H9 (cell line): ENCODE data around the gene NUDT2. TPM values are rescaled to one million over a fixed set of nuclear protein-coding genes. Genes with fewer than 3 reads are reported as not detected.

Experiments
- DNase-seq: peaks from one replicate; pipeline ENCODE4 v3.0.0-alpha.2; 2017
- H2AFZ ChIP-seq: one replicate; pipeline ENCODE4 v1.6.1; 2013; ENCODE audit warnings: mild to moderate bottlenecking, low read length, control low read depth, moderate library complexity
- H2AK5ac ChIP-seq: 2 replicates; pipeline ENCODE4 v1.6.1; 2013; ENCODE audit warnings: low read length, control low read depth, mixed read lengths; ENCODE audit not compliant: insufficient read length
- H2BK120ac ChIP-seq: one replicate; pipeline ENCODE4 v1.6.1; 2013; ENCODE audit warnings: low read depth, mild to moderate bottlenecking, low read length, control low read depth, inconsistent platforms; ENCODE audit not compliant: poor library complexity, severe bottlenecking
- H2BK12ac ChIP-seq: 2 replicates; pipeline ENCODE4 v1.6.1; 2013; ENCODE audit warnings: low read length, control low read depth, mixed read lengths, low read depth; ENCODE audit not compliant: insufficient read length
- H2BK15ac ChIP-seq: 2 replicates; pipeline ENCODE4 v1.6.1; 2013; ENCODE audit warnings: low read depth, low read length, control low read depth
- H2BK20ac ChIP-seq: one replicate; pipeline ENCODE4 v1.6.1; 2013; ENCODE audit warnings: low read depth, mild to moderate bottlenecking, low read length, control low read depth, inconsistent platforms; ENCODE audit not compliant: poor library complexity, severe bottlenecking
- H2BK5ac ChIP-seq: 2 replicates; pipeline ENCODE4 v1.6.1; 2013; ENCODE audit warnings: low read length, control low read depth, mixed read lengths; ENCODE audit not compliant: insufficient read length
- H3K14ac ChIP-seq: 2 replicates; pipeline ENCODE4 v1.6.1; 2013; ENCODE audit warnings: low read length, control low read depth; ENCODE audit not compliant: insufficient read depth
- H3K18ac ChIP-seq: 2 replicates; pipeline ENCODE4 v1.6.1; 2013; ENCODE audit warnings: low read depth, mild to moderate bottlenecking, mixed read lengths, low read length, control low read depth; ENCODE audit not compliant: insufficient read length
- H3K23ac ChIP-seq: 2 replicates; pipeline ENCODE4 v1.6.1; 2013; ENCODE audit warnings: low read length, control low read depth, mixed read lengths, low read depth; ENCODE audit not compliant: insufficient read length
- H3K23me2 ChIP-seq: 2 replicates; pipeline ENCODE4 v1.6.1; 2013; ENCODE audit warnings: low read depth, mild to moderate bottlenecking, mixed read lengths, low read length, control low read depth; ENCODE audit not compliant: insufficient read length, poor library complexity, severe bottlenecking
- H3K27ac ChIP-seq: 2 replicates; pipeline ENCODE4 v1.5.1; 2013; ENCODE audit warnings: low read length, control low read depth, mixed read lengths, low read depth; ENCODE audit not compliant: insufficient read length
- H3K27me3 ChIP-seq: 2 replicates; pipeline ENCODE4 v1.6.1; 2013; ENCODE audit warnings: low read length, control low read depth, inconsistent platforms; ENCODE audit not compliant: insufficient read depth
- H3K4ac ChIP-seq: 2 replicates; pipeline ENCODE4 v1.6.1; 2013; ENCODE audit warnings: low read depth, mild to moderate bottlenecking, control low read depth, inconsistent platforms, low read length, moderate library complexity
- H3K4me1 ChIP-seq: 2 replicates; pipeline ENCODE4 v1.6.1; 2013; ENCODE audit warnings: low read length, control low read depth, inconsistent platforms; ENCODE audit not compliant: insufficient read depth
- H3K4me2 ChIP-seq: 2 replicates; pipeline ENCODE4 v1.6.1; 2013; ENCODE audit warnings: low read length, control low read depth, mixed read lengths; ENCODE audit not compliant: insufficient read length, insufficient read depth
- H3K56ac ChIP-seq: 2 replicates; pipeline ENCODE4 v1.6.1; 2013; ENCODE audit warnings: low read depth, mild to moderate bottlenecking, mixed read lengths, low read length, control low read depth; ENCODE audit not compliant: insufficient read length
- H3K79me1 ChIP-seq: 2 replicates; pipeline ENCODE4 v1.6.1; 2013; ENCODE audit warnings: low read depth, mild to moderate bottlenecking, moderate library complexity, low read length, control low read depth, inconsistent platforms; ENCODE audit not compliant: insufficient read depth, poor library complexity, severe bottlenecking
- H3K79me2 ChIP-seq: 2 replicates; pipeline ENCODE4 v1.6.1; 2013; ENCODE audit warnings: low read length, control low read depth, inconsistent platforms; ENCODE audit not compliant: insufficient read depth
- H3K9ac ChIP-seq: 2 replicates; pipeline ENCODE4 v1.6.1; 2013; ENCODE audit warnings: low read length, control low read depth, mixed read lengths; ENCODE audit not compliant: insufficient read length; ENCODE audit errors: extremely low read depth
- H3K9me3 ChIP-seq: one replicate; pipeline ENCODE4 v1.6.1; 2013; ENCODE audit warnings: low read depth, low read length, inconsistent platforms; ENCODE audit not compliant: control insufficient read depth
- H3T11ph ChIP-seq: one replicate; pipeline ENCODE4 v1.6.1; 2013; ENCODE audit warnings: mild to moderate bottlenecking, low read length, control low read depth, inconsistent platforms
- H4K20me1 ChIP-seq: one replicate; pipeline ENCODE4 v1.6.1; 2013; ENCODE audit not compliant: control insufficient read depth, insufficient read length, insufficient read depth
- H4K5ac ChIP-seq: 2 replicates; pipeline ENCODE4 v1.6.1; 2013; ENCODE audit warnings: low read depth, mild to moderate bottlenecking, mixed read lengths, low read length, control low read depth; ENCODE audit not compliant: insufficient read length
- H4K8ac ChIP-seq: replicated peaks from 2 replicates; pipeline ENCODE4 v1.6.1; 2013; ENCODE audit warnings: low read length, control low read depth, mixed read lengths, low read depth; ENCODE audit not compliant: insufficient read length
- H4K91ac ChIP-seq: 2 replicates; pipeline ENCODE4 v1.6.1; 2013; ENCODE audit warnings: low read depth, mild to moderate bottlenecking, moderate library complexity, mixed read lengths, low read length, control low read depth; ENCODE audit not compliant: insufficient read length
- H3K27ac Mint-ChIP-seq, 3 experiments: 2 replicates in 2 of 3; 3 replicates in 1 of 3; pipeline ENCODE4 v1.8.0; 2020 to 2021; ENCODE audit warnings: mixed read lengths in 3 of 3, mild to moderate bottlenecking in 1 of 3, moderate library complexity in 1 of 3
- H3K27me3 Mint-ChIP-seq: 2 replicates; pipeline ENCODE4 v1.8.0; 2021; ENCODE audit warnings: low read depth, mild to moderate bottlenecking, moderate library complexity, mixed read lengths
- H3K36me3 Mint-ChIP-seq, 3 experiments: 2 replicates in 2 of 3; 3 replicates in 1 of 3; pipeline ENCODE4 v1.8.0; 2020 to 2021; ENCODE audit warnings: low read depth in 3 of 3, mixed read lengths in 3 of 3; ENCODE audit not compliant: insufficient read depth in 1 of 3
- H3K4me1 Mint-ChIP-seq, 2 experiments: 2 replicates each; pipeline ENCODE4 v1.8.0; 2020; ENCODE audit warnings: mixed read lengths in 2 of 2
- H3K4me3 Mint-ChIP-seq, 2 experiments: 2 replicates in 1 of 2; 3 replicates in 1 of 2; pipeline ENCODE4 v1.8.0; 2020 to 2021; ENCODE audit warnings: mild to moderate bottlenecking in 2 of 2, mixed read lengths in 2 of 2, moderate library complexity in 1 of 2
- H3K9me3 Mint-ChIP-seq, 2 experiments: 2 replicates in 1 of 2; 3 replicates in 1 of 2; pipeline ENCODE4 v1.8.0; 2020; ENCODE audit warnings: mild to moderate bottlenecking in 2 of 2, mixed read lengths in 2 of 2, moderate library complexity in 1 of 2
- WGBS: extraction: QIAGEN DNeasy Blood & Tissue Kit; methylation state at CpG from one replicate; pipeline ENCODE4 v1.1.7; 2013; ENCODE audit warnings: missing lambda C conversion rate, low lambda C conversion rate, mixed read lengths; ENCODE audit not compliant: insufficient read length; ENCODE audit errors: extremely low coverage; 5-methylcytosine and 5-hydroxymethylcytosine counted together
- total RNA-seq: library from RNA; stranded (reverse); gene quantifications from 2 replicates; pipeline ENCODE4 v1.2.1, GENCODE V29; 2021
- TF ChIP-seq, protein P1 (sequence below): fragments of 200-600 bp; sonication (generic); conservative IDR thresholded peaks from 3 replicates; pipeline ENCODE4 v1.8.0; 2021; ENCODE audit warnings: antibody characterized with exemption, mild to moderate bottlenecking

Gene NUDT2
- total RNA-seq, 1 experiment from 2014 or later = 14.1 TPM

- H3K4me1 Mint-ChIP-seq = no peaks in the 10 kb centered on the region
- H2AFZ ChIP-seq = no peak overlapping the region
- no peak overlapping the region for H2BK12ac ChIP-seq
- H3T11ph ChIP-seq = no peak overlapping the region
- no peak overlapping the region for H3K23ac ChIP-seq
- TF ChIP-seq, protein P1, sequence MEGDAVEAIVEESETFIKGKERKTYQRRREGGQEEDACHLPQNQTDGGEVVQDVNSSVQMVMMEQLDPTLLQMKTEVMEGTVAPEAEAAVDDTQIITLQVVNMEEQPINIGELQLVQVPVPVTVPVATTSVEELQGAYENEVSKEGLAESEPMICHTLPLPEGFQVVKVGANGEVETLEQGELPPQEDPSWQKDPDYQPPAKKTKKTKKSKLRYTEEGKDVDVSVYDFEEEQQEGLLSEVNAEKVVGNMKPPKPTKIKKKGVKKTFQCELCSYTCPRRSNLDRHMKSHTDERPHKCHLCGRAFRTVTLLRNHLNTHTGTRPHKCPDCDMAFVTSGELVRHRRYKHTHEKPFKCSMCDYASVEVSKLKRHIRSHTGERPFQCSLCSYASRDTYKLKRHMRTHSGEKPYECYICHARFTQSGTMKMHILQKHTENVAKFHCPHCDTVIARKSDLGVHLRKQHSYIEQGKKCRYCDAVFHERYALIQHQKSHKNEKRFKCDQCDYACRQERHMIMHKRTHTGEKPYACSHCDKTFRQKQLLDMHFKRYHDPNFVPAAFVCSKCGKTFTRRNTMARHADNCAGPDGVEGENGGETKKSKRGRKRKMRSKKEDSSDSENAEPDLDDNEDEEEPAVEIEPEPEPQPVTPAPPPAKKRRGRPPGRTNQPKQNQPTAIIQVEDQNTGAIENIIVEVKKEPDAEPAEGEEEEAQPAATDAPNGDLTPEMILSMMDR = no peak
- H2BK20ac ChIP-seq = no peak overlapping the region
- H3K79me1 ChIP-seq = no peaks in the 10 kb centered on the region
- H3K56ac ChIP-seq = no peak overlapping the region
- no peak overlapping the region for H4K91ac ChIP-seq
- H3K9me3 ChIP-seq = no peaks in the 10 kb centered on the region
- no peaks in the 10 kb centered on the region for H3K23me2 ChIP-seq
- H3K4me3 Mint-ChIP-seq = no peak overlapping the region
- no CpG with 5 or more reads among the region's 1 CpG for WGBS
- no peaks in the 10 kb centered on the region for H4K20me1 ChIP-seq
- no peak overlapping the region for H3K9ac ChIP-seq
- no peak overlapping the region for H3K4me2 ChIP-seq
- no peaks in the 10 kb centered on the region for H3K27me3 ChIP-seq
- no peak overlapping the region for H3K27ac ChIP-seq
- no peak overlapping the region for H3K14ac ChIP-seq
- H2BK120ac ChIP-seq = no peak overlapping the region
- H2AK5ac ChIP-seq = no peak overlapping the region
- no peak overlapping the region for H3K27ac Mint-ChIP-seq
- H3K79me2 ChIP-seq = no peaks in the 10 kb centered on the region
- H4K5ac ChIP-seq = no peak overlapping the region
- H3K4ac ChIP-seq = no peak overlapping the region
- no peak overlapping the region for H3K18ac ChIP-seq
- DNase-seq = no peak
- no peak overlapping the region for H4K8ac ChIP-seq
- peaks cover 13% of the 10 kb centered on the region for H3K27me3 Mint-ChIP-seq
- no peaks in the 10 kb centered on the region for H3K4me1 ChIP-seq
- no peaks in the 10 kb centered on the region for H3K9me3 Mint-ChIP-seq
- H2BK15ac ChIP-seq = no peak overlapping the region
- no peak overlapping the region for H2BK5ac ChIP-seq
- H3K36me3 Mint-ChIP-seq = no peaks in the 10 kb centered on the region
Measured at GRCh38 chr9:34392511-34392910, 63.1 kb downstream of the NUDT2 start.

Other genes starting within 250 kb of the NUDT2 start
- 32.7 and 33.6 TPM in 2 replicates for gene DCAF12, start 202.9 kb upstream of the NUDT2 start, total RNA-seq
- 32.1 and 32.6 TPM in 2 replicates for gene UBAP1, start 150.5 kb upstream of the NUDT2 start, total RNA-seq
- gene KIF24, start 301 bp upstream of the NUDT2 start, total RNA-seq = 3.7 and 4.0 TPM in 2 replicates
- 5.6 and 5.7 TPM in 2 replicates for gene MYORG, start 47.3 kb downstream of the NUDT2 start, total RNA-seq
- gene FAM219A, start 129.0 kb downstream of the NUDT2 start, total RNA-seq = 16.7 and 17.5 TPM in 2 replicates
- gene DNAI1, start 129.2 kb downstream of the NUDT2 start, total RNA-seq = 0.22 and 0.83 TPM in 2 replicates
- gene ENHO, start 193.4 kb downstream of the NUDT2 start, total RNA-seq = 11.3 and 14.5 TPM in 2 replicates